OCI-M1 (cell line): ENCODE data around the gene FERMT2.

Experiments
- DNase-seq: peaks from one replicate; lab custom pipeline; 2025; lab: John Stamatoyannopoulos, UW

Gene FERMT2

GRCh38 chr14:52821805-52822250, 129.0 kb downstream of the FERMT2 start:
- DNase-seq = no peak

- no peak for DNase-seq
These were observed 142.7 kb downstream of the FERMT2 start for GRCh38 chr14:52808101-52808500.
